Stimulated activated CD4-positive, alpha-beta T cell treated with anti-CD3 and anti-CD28 coated beads, Interleukin-1b, Interleukin-23, amount 100 ng/mL, for 4 hours (primary cell): ENCODE data around the gene ABHD5.

Source experiments
- DNase-seq, 2 donors: peaks; one replicate each; pipeline ENCODE4 v3.0.0-alpha.2; 2020; ENCODE audit warnings: low read depth in 2 of 2

Gene ABHD5

DNA sequence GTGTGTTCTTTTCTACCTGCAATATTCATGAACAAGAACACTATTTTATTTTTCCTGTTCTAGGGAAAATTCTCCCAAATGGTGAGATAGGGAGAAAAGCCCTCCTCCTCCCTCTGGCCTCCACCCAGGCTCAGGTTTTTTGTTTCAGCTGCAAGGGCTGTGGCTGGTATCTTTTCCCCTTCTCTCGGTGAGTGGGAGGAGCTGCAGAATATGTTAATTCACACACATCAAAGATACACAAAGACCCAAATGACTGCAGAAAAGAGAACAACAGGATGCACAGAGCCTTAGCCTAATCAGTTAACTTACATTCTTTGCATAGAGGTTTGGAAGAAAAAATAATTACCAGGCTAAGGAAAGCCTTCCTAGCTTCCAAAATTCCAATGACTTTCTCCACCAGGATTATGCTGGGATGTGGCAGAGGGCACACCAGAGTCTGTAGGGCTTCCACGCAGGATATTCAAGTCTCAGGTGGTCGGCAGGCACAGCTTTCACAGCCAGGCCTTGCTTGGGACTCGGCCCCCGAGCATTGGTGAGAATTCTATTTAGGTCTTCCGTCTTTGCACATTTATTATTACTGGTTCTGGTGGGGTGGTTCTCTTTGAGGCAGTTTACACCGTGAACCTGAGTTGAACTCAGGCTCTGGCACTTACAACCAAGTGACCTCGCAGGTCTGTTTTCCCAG lies 64.9 kb downstream of the ABHD5 start:
- DNase-seq: no peak

DNA sequence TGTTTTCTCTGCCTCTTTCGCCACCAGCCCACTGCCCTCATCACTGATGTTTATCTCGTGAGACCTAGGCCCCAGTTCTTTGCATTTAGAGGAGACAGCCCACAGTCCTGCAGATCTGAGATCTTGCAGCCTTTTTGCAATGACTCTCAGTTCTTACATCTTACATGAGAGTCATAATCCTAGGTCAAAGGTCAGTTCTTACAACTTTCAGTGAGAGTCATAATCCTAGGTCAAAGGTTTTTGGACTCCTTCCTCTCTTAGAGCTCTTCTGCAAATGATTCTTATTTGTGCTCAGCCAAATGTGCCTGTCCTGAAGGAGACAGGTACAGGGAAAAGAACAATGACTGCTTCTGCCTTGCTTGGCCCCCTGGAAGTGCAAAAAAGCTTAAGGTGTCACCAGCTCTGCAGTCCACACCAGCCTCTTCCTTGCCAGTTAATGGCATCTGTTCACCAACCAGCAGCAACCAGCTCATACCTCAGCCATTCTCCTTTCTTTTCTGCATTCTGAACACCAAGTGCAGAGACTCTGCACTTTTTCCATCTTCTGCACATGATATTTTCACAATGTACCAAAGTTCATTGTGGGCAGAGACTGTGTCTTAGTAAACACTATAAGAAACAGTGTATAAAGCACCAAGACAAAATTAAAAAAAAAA lies 67.1 kb downstream of the ABHD5 start:
- DNase-seq: no peak

DNA sequence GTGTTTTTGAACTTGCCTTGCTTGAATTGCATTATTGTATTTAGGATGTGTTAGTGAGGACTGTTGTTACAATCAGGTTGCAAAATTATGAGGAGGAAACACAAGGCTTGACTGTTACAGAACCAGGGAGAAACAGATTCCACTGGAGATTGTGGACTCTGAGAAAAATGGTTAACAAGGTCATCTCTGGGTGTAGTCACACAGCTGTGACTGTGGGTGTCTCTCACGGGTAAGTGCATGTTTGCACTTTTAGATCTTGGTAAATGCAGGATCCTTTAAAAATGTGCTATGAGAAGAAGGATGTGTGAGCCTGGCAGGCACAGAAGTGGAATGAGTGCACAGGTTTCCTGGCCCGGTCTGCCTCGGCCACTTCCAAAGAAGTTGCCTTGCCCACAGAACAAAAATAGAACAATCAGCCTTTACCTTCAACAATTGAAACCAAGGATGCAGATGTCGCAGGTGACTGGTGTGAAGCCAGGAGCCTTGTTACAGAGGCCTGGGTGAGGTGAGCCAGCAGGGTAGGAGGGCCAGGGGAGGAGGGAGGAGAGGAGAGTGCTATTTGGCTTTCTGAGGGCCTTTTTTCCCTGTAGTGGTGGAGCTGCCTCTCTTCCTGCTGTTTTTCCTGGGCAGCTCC lies 68.0 kb downstream of the ABHD5 start:
- no peak for DNase-seq

DNA sequence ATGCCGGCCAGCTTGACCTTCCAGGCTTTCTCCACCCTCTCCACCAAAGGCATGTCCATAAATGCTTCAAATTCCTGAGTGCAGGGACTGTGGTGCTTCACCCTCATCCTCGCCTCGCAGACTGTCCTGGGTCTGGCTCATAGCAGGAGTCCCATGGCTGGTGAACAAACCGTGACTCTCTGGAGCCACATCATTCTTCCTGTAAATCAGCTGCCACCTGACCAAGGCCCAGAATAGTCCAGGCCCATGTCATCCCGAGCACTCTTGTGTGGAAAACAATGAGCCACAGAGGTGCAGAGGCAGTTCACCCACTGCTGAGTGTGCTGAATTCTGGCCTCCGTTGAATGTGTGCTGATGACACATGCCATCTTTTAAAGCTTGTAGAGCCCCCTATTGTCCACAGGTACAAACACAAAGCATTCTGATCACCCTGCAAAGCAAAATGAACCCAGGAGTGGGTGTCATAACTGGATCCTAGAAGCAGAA lies 68.6 kb downstream of the ABHD5 start:
- DNase-seq: no peak

DNA sequence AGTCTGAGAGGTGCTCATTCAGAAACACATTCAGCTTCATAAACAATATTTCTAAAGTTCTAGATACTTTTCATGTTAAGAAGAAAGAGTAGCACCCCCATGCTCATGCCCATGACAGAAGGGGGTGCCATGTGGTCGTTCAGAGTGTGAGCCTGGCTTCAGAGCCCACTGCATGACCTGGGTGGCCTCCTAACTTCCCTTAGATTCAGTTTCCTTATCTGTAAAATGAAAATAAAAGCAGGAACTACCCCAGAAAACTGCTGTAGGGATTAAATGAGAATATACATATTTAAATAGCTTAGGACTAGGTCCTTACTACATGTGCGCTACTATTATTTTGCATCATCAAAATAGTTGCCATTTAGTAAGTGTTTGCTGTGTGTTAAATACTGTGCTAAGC lies 69.2 kb downstream of the ABHD5 start:
- DNase-seq: no peak

DNA sequence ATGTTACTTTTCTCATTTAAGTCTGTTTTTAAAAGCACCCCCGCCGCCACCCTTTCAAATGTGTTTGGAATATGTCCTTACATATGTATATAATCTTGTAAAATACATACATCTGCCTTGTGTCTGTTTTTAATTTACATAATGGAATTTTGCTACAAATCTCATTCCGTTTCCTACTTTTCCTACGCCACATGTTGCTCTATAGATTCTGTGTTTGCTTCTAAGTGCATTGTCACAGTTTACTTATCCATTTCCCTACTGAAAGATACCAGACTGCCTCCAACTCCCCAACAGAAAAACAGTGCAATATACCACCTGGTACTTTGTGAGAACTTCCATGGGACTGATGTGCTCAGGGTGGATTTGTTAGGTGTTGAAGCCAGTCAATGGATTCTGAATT lies 70.2 kb downstream of the ABHD5 start:
- DNase-seq: no peak

DNA sequence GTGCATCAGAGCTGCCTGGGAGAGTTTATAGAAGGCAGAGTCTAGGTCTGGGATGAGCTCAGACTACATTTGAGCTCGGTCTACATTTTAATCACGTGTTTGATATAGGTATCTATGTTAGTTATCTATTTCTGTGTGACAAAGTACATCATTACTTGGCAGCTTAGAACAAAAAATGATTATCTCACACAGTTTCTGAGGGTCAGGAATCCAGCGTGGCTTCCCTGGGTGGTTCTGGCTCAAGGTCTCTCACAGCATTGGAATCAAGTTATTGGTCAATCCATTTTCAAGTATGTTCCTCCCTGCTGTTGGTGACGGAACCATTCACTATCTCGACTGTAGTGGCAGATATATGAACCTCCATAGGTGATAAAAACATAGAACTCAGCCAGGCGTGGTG lies 71.7 kb downstream of the ABHD5 start:
- DNase-seq: no peak

DNA sequence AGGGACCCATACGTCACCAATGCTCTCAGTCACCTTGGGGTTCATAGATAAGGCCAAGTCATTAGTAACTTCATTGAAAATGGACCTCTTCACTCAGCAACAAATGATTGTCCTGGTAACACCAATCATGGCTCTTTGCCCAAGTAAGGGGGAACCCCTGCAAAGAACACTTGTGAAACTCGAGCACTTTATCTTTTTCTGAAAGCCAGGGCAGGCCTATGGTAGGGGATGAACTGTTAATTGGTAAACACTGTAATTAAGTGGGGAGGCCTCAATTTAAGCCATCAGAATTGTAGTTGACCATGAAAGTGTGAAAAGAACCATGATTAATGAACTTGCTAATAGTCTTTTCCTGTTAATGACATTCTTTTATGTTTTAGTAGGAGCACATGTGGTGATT lies 73.3 kb downstream of the ABHD5 start:
- DNase-seq: no peak

DNA sequence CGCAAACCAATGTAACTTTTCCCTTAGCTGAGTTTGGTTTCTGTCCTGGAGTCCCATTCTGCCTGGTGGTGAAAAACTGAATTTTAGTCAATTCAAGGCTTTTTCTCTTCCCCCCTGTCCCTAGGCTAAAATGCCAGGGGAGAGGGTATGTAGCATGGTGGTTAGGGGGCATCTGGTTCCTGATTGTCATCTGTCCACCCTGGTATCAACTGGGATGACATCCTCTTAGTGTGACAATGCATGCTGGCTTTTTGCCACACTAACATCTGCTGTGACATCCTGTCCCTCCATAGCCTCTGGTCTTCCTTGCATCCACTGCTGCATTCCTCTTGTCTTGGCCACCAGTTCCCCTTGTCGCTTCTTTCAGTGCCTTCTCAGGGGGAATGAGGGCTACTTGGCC lies 73.7 kb downstream of the ABHD5 start:
- no peak for DNase-seq

DNA sequence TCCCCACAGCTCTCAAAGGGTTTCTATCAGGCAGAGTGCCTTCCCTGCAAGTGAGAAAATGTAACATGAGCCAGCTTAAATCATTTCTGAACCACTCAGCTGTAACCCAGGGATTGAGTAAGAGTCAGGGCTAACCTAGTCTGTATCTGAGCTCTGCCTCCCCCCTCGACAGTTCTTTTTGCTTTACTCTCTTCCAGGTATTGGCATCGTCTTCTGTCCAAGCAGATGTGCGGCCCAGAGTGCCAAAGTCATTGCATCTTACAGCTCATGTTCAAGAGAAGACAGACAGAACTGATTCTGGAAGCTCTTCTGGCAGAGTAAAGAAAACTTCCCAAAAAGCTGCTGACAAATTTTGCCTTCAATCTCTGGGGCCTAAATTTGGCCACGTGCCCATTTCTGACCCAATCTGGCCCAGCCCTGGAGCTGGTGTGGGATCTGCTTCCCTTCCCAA lies 74.8 kb downstream of the ABHD5 start:
- DNase-seq: no peak

DNA sequence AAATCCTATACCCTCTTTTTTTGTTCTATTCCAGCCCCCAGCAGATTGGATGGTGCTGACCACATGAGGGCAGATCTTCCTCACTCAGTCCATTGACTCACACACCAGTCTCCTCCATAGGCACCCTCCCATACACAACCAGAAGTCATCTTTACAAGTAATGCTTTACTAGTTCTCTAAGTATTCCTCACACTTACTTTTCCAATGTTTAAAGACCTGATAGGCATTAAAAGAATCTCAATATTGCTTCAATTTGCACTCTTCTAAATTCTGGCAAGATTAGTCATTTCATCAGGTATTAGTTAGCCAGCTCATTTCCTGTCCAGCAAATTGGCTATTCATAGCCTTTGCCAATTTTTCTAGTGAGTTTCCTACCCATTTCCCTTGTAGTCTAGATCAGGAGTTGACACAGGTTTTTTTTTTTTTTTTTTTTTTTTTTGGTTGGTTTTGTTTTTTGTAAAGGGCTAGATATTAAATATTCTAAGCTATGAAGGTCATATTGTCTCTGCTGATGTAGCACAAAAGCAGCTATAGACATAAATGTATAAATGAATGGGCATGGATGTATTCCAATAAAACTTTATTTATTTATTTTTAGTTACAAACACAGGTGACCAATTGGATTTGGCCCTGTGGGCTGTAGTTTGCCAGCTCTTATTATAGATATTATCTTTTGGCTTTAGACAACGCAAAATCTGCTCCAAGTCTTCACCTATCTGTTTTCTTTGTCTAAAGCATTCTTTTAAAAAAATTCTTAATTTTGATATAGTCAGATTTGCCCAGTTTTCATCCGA lies 76.1 kb downstream of the ABHD5 start:
- no peak for DNase-seq

DNA sequence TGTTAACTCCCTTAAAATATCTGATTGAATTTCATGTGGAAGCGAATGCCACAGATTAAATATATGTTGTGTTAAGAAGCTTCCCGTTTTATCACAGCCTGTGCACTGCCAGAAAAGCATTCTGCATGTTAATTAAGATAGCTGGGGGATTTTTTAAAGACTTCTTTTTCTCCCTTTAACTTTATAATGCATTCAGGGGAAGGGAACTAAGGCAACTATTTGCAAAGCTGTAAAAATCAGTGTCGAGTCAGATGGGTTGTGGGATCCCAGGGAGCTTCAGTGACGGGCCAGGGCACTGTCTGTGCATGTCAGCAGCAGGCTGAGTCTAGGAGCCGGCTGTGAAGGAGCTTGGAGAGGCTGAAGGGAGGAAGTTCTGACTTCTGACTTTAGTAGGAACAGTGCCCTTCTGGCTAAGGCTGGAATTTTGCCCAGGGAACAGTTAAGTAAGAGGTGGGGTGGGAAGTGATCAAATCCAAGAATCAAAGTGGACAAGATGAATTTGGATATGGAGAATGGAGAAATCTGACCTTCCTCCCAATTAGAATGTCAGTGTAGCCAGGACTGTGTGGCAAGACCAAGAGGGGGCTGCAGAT lies 77.7 kb downstream of the ABHD5 start:
- no peak for DNase-seq

DNA sequence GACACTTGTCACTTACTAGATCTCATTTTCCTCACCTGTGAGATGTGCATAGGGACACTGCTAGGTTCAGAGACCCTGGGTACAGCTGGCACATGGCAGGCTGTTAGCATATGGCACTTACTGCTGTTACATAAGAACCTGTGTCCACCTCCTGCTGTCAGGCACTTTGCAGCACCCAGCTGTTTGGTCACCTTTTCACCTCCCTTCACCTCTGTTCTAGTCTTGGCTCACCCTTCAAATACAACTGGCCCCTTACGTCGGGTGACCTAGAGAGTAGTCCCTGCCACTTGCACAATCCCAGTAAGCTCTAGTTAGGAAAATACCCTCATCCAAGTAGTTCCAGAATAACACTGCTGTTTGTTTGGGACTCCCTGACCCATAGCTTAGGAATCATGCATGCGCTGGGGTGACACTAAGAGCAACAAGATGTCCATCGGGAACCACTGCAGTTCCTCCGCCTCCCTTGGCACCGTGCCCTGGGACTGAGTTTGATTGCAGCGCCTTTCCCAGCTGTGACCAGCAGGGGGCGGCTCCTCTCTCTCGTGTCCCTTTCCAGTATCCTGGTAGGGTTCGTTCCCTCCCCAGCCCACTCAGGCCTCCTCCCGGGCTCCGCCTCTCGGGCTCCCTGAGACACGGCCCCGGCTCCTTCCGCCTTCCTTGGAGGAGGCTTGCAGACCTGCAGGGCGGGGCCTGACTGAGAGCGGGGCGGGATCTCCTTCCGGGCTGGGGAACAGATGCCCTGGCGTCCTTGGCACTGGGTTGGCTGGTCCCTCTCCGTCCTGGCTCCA lies 78.6 kb downstream of the ABHD5 start:
- peak; percentile 65 to 70 for DNase-seq

DNA sequence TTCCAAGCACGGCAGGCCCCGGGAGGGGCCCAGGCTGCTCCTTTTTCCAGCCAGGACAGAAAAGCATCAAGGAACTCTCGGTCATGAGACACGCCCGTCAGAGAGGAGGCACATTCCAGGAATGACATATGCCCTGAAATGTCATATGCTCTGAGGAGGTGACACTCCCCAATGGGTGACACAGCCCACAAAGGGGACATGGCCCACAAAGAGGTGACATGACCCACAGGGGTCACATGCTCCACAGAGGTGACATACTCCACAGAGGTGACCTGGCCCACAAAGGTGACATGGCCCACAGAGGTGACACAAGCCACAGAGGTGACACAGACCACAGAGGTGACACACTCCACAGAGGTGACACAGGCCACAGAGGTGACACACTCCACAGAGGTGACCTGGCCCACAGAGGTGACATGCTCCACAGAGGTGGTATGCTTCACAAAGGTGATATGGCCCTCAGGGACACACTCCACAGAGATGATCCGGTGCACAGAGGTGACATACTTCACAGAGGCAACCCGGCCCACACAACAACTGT lies 79.2 kb downstream of the ABHD5 start:
- DNase-seq: peak in 1 of 2 donors; percentile 10

DNA sequence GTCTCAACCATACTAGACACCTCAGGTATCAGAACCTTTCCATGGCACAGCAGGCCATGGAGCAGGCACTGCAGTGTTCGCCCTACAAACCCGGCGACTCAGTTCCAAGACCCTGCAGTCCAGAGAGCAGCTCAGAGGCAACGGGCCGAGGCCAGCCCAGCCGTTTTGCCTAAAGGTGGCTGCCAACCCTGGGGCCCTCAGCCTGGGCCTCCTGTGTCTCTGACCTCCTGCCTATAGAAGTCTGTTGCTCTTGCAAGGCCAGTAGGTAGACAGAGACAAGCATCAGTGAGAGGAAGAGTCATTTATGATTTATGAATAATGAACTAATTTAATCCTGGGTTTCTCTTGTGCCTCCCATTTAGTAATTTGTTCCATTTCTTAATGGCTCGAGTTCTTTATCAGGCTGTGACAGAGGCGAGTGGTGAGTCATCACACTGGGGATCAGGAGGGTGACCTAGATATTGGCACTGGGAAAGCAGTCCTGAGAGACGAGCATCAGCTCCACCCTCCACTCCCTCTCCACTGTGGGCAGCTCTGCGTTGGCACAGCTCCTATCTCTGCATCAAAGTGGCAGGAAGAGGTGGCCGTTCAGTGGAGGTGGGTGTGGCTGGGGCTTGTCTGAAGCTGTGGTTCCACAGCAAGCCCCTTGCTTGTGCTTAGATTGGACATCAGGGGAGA lies 79.8 kb downstream of the ABHD5 start:
- peak; percentile 3 to 22 for DNase-seq

DNA sequence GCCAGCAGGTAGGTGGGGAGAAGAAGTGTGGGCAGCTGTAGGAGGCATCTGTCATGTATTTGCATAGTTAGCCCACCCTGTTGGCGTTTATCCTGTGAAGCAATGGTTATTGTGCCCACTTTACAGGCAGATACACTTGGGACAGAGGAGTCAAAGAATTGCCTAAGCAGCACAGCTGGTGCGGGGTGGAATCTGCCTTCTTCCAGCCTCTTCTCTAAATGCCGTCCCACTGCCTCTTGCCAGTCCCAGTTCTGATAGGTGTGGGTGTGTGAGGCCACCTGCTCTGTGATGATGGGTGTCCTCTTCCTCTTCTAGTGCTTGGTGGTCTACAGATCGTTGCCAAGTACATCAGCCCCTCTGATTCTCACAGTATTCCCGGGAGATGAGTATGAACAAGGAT lies 80.9 kb downstream of the ABHD5 start:
- DNase-seq: no peak

DNA sequence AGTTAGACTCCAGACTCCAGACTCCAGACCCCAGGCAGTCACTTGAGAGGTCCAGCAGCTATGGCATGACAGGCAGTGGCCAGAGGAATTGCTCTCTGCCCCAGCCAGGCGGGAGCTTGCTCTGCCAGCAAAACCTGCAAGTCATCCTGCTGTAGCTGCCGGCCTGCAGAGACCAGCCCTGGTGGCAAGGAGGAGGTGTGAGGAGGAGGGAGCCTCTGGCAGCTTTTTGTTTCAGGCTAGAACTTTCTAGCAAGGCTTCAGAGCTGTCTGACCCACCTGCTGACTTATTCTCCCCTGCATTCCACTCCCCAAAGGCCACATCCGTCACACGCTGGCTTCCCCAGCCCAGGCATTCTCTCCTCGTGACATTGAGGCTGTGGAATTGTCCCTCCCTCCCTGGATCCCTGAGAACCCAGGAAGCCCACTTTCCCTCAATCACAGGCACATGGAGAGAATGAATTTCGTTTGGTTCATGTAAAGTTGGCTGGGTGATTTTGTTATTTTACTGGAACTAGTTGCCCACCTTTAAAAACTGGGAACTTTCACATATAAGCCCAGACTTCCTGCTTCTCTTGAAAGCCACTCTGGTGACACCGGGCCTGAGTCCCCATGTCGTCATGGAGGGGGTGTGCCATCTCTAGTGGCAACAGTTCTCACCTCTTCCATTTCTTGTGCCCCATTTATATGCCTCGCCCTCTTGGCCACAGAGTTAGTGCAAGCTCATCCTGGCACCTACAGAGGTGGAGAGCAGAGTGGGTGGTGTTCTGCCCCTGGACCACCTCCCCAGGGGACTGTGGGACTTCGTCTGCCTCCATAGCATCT lies 82.7 kb downstream of the ABHD5 start:
- no peak for DNase-seq

DNA sequence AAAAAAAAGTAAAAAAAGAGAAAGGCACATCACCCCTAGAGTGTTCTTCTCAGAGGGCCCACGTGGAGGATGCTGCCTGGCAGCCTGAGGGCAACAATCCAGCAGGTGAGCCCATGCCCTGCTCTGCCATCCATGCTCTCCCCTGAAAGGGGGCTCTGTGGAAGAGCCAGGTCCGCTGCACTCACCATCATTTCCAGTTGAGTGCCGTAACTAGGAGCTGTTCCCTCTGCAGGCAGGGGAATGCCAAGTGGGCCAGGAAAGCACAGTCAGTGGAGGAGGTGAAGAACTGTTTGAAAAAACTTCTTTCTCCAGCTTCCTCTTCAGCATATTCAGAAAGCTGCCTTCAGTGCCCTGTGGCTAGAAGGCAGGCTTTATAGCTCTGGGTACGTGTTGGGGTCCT lies 84.1 kb downstream of the ABHD5 start:
- DNase-seq: no peak

DNA sequence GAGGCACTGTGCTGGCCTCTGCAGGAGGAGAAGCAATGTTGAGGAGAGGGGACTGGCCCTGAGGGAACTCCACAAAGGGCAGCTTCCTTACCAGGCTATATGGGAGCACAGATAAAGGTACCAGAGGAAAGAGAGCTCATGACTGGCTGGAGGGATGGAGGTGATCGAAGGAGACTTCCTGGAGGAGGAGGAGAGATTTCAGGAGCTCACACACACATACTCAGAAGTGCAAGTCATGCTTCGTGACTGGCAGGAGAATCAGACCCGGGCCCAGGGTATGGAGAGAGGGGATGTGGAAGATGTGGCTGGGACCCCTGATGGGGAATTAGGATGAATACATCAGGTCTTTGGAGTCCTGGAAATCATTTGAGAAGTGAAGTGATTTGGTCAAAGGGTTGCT lies 85.4 kb downstream of the ABHD5 start:
- DNase-seq: no peak
